K562 (cell line): ENCODE measurements around the gene ABCD3. TPM values are rescaled to one million over a fixed set of nuclear protein-coding genes. Genes with fewer than 3 reads are reported as not detected.

Experiments used
- ATAC-seq: fragments of 200-7000 bp; cut with Tn5 transposase; 3 replicates; pipeline ENCODE4 v1.9.1; 2020; ENCODE audit warnings: moderate library complexity
- BruUV-seq: library from RNA; stranded (reverse); fragments of 400-500 nt; replicated peaks from 2 replicates; lab custom pipeline; 2021; lab: Mats Ljungman, UMichigan
- CTCF ChIA-PET: fragments of 300-600 bp; formaldehyde crosslinking; extraction: SDS; loops from one replicate; lab custom pipeline; 2021; ENCODE audit warnings: low intra/inter-chr PET ratio; lab: Yijun Ruan, JAX
- POLR2A ChIA-PET: fragments of 300-600, 350-650 bp; sonication (Branson Sonifier 250); formaldehyde crosslinking; extraction: SDS; loops from one replicate; lab custom pipeline; 2021; ENCODE audit warnings: antibody characterized with exemption, inconsistent platforms; lab: Yijun Ruan, JAX
- DNase-seq, 4 experiments: peaks; one replicate each; pipeline versions ENCODE4 v3.0.0 to v3.0.0-alpha.2; 2011 to 2018; ENCODE audit warnings: low spot score in 3 of 4, mixed read lengths in 3 of 4; ENCODE audit errors: extremely low read depth in 1 of 4
- FAIRE-seq: peaks from 2 replicates; lab custom pipeline; 2011; peaks lifted over from hg19 to GRCh38; lab: Jason Lieb, UNC
- H2AFZ ChIP-seq: 2 replicates; pipeline ENCODE4 v1.6.0; 2011; ENCODE audit warnings: low read depth, low read length, control low read depth, inconsistent platforms
- H3K27ac ChIP-seq: fragments of 200-600 bp; 3 replicates; pipeline ENCODE4 v1.8.0; 2011; ENCODE audit warnings: low read depth, mild to moderate bottlenecking, control low read depth, inconsistent platforms, low read length, moderate library complexity, mixed read lengths; ENCODE audit errors: extremely low read depth
- H3K27me3 ChIP-seq, 2 experiments: fragments of 300-600 bp in 1 of 2; 2 replicates in 1 of 2; 3 replicates in 1 of 2; pipeline versions ENCODE4 v1.6.0 to v1.8.0; 2011; ENCODE audit warnings: inconsistent platforms in 2 of 2, low read length in 2 of 2, mild to moderate bottlenecking in 1 of 2, mixed read lengths in 1 of 2, moderate library complexity in 1 of 2; ENCODE audit not compliant: control insufficient read depth in 2 of 2, insufficient read depth in 2 of 2
- H3K36me3 ChIP-seq: fragments of 300-600 bp; 3 replicates; pipeline ENCODE4 v1.8.0; 2011; ENCODE audit warnings: mild to moderate bottlenecking, low read length, inconsistent platforms; ENCODE audit not compliant: control insufficient read depth, insufficient read depth
- H3K4me1 ChIP-seq, 2 experiments: fragments of 200-600 bp in 1 of 2; replicated peaks in 1 of 2; 2 replicates in 1 of 2; 3 replicates in 1 of 2; pipeline versions ENCODE4 v1.5.1 to v1.8.0; 2011; ENCODE audit warnings: inconsistent platforms in 2 of 2, low read length in 2 of 2, mild to moderate bottlenecking in 1 of 2, mixed read lengths in 1 of 2, moderate library complexity in 1 of 2; ENCODE audit not compliant: control insufficient read depth in 2 of 2, insufficient read depth in 2 of 2
- H3K4me2 ChIP-seq: 2 replicates; pipeline ENCODE4 v1.6.1; 2011; ENCODE audit warnings: low read length, control low read depth, inconsistent platforms, mixed read lengths; ENCODE audit not compliant: insufficient read depth
- H3K4me3 ChIP-seq: fragments of 200-600 bp; sonication (generic), shearing (Covaris generic); 2 replicates; pipeline ENCODE4 v1.5.1; 2016; ENCODE audit warnings: control low read depth, inconsistent platforms
- H3K79me2 ChIP-seq: fragments of 200-600 bp; 3 replicates; pipeline ENCODE4 v1.8.0; 2011; ENCODE audit warnings: low read length, inconsistent platforms; ENCODE audit not compliant: control insufficient read depth, insufficient read depth
- H3K9ac ChIP-seq, 2 experiments: 2 replicates each; pipeline versions ENCODE4 v1.6.0 to v1.6.1; 2011; ENCODE audit warnings: low read depth in 2 of 2, low read length in 2 of 2, control low read depth in 1 of 2, inconsistent platforms in 1 of 2, mild to moderate bottlenecking in 1 of 2, mixed read lengths in 1 of 2; ENCODE audit not compliant: insufficient read depth in 1 of 2
- H3K9me1 ChIP-seq: one replicate; pipeline ENCODE4 v1.6.0; 2011; ENCODE audit warnings: inconsistent platforms, mild to moderate bottlenecking, low read length, moderate library complexity; ENCODE audit not compliant: control insufficient read depth, insufficient read depth
- H3K9me3 ChIP-seq: replicated peaks from 2 replicates; pipeline ENCODE4 v1.5.1; 2011; ENCODE audit warnings: low read depth, low read length, inconsistent platforms; ENCODE audit not compliant: control insufficient read depth, insufficient read depth
- H4K20me1 ChIP-seq: replicated peaks from 2 replicates; pipeline ENCODE4 v1.6.1; 2011; ENCODE audit warnings: low read length, inconsistent platforms, mixed read lengths; ENCODE audit not compliant: control insufficient read depth, insufficient read depth
- ETV1 ChIP-seq: fragments of 450-650 bp; conservative IDR thresholded peaks from 2 replicates; pipeline ENCODE4 v1.6.1; 2016; ENCODE audit warnings: missing genetic modification characterization, control low read depth, low read depth, missing compliant biosample characterization
- HNRNPL ChIP-seq: fragments of 200-400 bp; formaldehyde crosslinking; IDR thresholded peaks from 2 replicates; pipeline ENCODE4 v1.6.1; 2017; ENCODE audit warnings: low read depth, mild to moderate bottlenecking, low read length
- MTA2 ChIP-seq: fragments of 450-650 bp; IDR thresholded peaks from 2 replicates; pipeline ENCODE4 v1.6.1; 2016; ENCODE audit warnings: low read depth
- NFIX ChIP-seq: fragments of 250-450 bp; sonication (Bioruptor Pico); IDR thresholded peaks from 2 replicates; pipeline ENCODE4 v1.4.0; 2020; ENCODE audit warnings: low read depth, mild to moderate bottlenecking, moderate library complexity
- PHB ChIP-seq: fragments of 250-450 bp; sonication (Bioruptor Pico); IDR thresholded peaks from 2 replicates; pipeline ENCODE4 v1.5.0; 2021
- RBM25 ChIP-seq: fragments of 200-400 bp; formaldehyde crosslinking; IDR thresholded peaks from 2 replicates; pipeline ENCODE4 v1.6.1; 2018; ENCODE audit warnings: low read length, low read depth, moderate library complexity; ENCODE audit not compliant: severe bottlenecking
- RFX1 ChIP-seq: fragments of 450-650 bp; IDR thresholded peaks from 2 replicates; pipeline ENCODE4 v1.6.1; 2016; ENCODE audit warnings: mild to moderate bottlenecking, moderate library complexity
- SREBF2 ChIP-seq: sonication (generic); formaldehyde crosslinking; IDR thresholded peaks from 2 replicates; pipeline ENCODE4 v1.4.0; 2020; ENCODE audit warnings: mild to moderate bottlenecking, missing genetic modification reagents
- SRSF7 ChIP-seq: fragments of 200-400 bp; formaldehyde crosslinking; optimal IDR thresholded peaks from 2 replicates; pipeline ENCODE3; 2017; ENCODE audit warnings: mild to moderate bottlenecking, low read depth, low read length
- TCF15 ChIP-seq: fragments of 250-450 bp; sonication (Bioruptor Pico); IDR thresholded peaks from 2 replicates; pipeline ENCODE4 v1.8.0; 2022; ENCODE audit warnings: moderate library complexity, mild to moderate bottlenecking, inconsistent platforms
- ZNF449 ChIP-seq: fragments of 250-450 bp; sonication (Bioruptor Pico); IDR thresholded peaks from 2 replicates; pipeline ENCODE4 v1.8.0; 2022; ENCODE audit warnings: moderate library complexity, mild to moderate bottlenecking, inconsistent platforms
- WGBS: fragments of 100-300 bp; shearing (Covaris generic); methylation state at CpG from one replicate; pipeline ENCODE4 v1.1.6; 2016; ENCODE audit warnings: low coverage, mixed read lengths; ENCODE audit not compliant: insufficient coverage; ENCODE audit errors: missing lambda C conversion rate; 5-methylcytosine and 5-hydroxymethylcytosine counted together
- in situ Hi-C: fragments of 300-500 bp; cut with MboI; formaldehyde crosslinking; loops from 4 replicates; pipeline ENCODE4 v1.15.0; 2018; ENCODE audit warnings: inconsistent platforms, mixed read lengths
- intact Hi-C: fragments of 100-400 bp; cut with micrococcal nuclease; formaldehyde crosslinking; loops from 2 replicates; pipeline ENCODE4 v1.14.2; 2022
- polyA plus RNA-seq, 8 experiments: library from polyadenylated mRNA; depleted of rRNA in 4 of 8; stranded (reverse) in 5 of 8; unstranded in 3 of 8; fragments of >200 nt; fragmentation: Nextera tagmentation in 2 of 8; fragmentation: Illumina TruSeq in 1 of 8; extraction: Ambion mirVana in 2 of 8; extraction: Trizol in 1 of 8; gene quantifications; 2 replicates each; pipeline versions ENCODE4 v1.2.1 to v1.2.3, GENCODE V29; 2011 to 2014; ENCODE audit warnings: inconsistent platforms in 1 of 8, missing spikeins in 1 of 8
- total RNA-seq, 7 experiments: library from RNA; depleted of rRNA in 6 of 7; stranded (reverse); fragments of >200 nt in 6 of 7; fragmentation: Illumina TruSeq in 2 of 7; extraction: Trizol in 2 of 7; gene quantifications; 2 replicates each; pipeline versions ENCODE4 v1.2.1 to v1.2.3, GENCODE V29; 2011 to 2021; ENCODE audit warnings: low replicate concordance in 1 of 7
- TF ChIP-seq, protein P1 (sequence below): sonication (generic); formaldehyde crosslinking; IDR thresholded peaks from 2 replicates; pipeline ENCODE4 v1.8.1; 2023; ENCODE audit warnings: mild to moderate bottlenecking, missing genetic modification reagents
- TF ChIP-seq, protein P2 (sequence below): fragments of 250-450 bp; sonication (Bioruptor Pico); IDR thresholded peaks from 2 replicates; pipeline ENCODE4 v1.8.0; 2022; ENCODE audit warnings: inconsistent platforms
- TF ChIP-seq, protein P3 (sequence below): sonication (generic); formaldehyde crosslinking; IDR thresholded peaks from 2 replicates; pipeline ENCODE4 v1.8.0; 2022; ENCODE audit warnings: mild to moderate bottlenecking, missing genetic modification reagents

ABCD3 gene
- total and polyA plus RNA-seq, 9 of the 15 experiments (the other 6 are each of a cell fraction or from before 2014, with no cell fraction given): 11.0 to 30.7 (median 15.5) TPM

DNA sequence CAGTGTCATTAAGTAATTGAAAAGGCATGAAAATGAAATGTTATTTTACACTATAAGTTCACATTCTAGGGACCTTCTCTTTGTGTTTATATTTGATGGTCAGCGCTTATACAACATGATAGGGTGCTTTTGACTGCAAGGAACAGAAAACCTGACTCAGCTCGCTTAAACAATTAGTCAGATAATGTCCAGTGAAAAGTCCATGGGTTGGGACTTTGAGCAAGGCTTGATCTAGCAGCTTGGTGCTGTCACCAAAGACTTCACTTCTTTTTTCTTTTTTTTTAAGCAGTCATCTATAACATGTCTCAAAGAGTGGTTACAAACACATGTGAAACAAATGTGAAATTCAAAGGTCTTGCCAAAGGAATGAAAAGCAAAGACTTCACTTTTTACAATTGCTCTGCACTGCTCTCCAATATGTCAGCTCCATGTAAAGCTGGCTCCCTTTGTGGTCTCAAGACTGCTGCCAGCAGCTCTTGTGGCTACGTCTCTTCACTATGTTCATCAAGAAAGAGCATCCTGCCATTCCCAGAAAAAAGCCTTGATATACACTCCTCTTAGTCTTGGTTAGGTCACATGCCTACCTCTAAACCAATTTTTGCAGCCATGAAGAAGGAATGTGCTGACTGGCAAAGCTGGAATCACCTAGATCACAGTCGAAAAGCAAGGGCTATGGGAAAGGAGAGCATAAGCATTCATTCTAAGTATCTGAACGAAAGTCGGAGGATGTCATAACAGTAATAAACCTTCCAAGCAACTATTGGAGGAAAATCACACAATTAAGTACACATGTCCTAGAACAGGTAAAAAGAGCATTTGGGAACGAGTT is 108.2 kb downstream of the ABCD3 start:
- in situ Hi-C loops (no loop called here), intact Hi-C loops (no loop called here)
- no peak for DNase-seq
- Histone ChIP-seq H3K27ac (no peak overlapping the region), H3K79me2 (no peaks in the 10 kb centered on the region), H3K9me3 (no peaks in the 10 kb centered on the region), H4K20me1 (no peaks in the 10 kb centered on the region), H3K9ac (no peak overlapping the region), H3K27me3 (peaks cover under 1 to 2% of the 10 kb centered on the region in 2 experiments; a peak in 1 of 5 replicates), H2AFZ (no peak overlapping the region), H3K36me3 (no peaks in the 10 kb centered on the region), H3K4me1 (no peaks in the 10 kb centered on the region), H3K4me2 (no peak overlapping the region), H3K4me3 (no peak overlapping the region), H3K9me1 (no peaks in the 10 kb centered on the region)
- ChIA-PET POLR2A (interaction anchor here (1.2 to 1.3 kb wide), 2 partner anchors 10 to 14 kb away, joined by 3 read pairs; no protein-coding TSS in a partner anchor), CTCF (no interaction called here)
- 0% methylated on average over 7 of the region's 7 CpGs for WGBS
- BruUV-seq: no TSS peak
- ATAC-seq: no peak
- no peak for TF ChIP-seq MTA2
- no peak for TF ChIP-seq HNRNPL
- no peak for TF ChIP-seq SRSF7
- TF ChIP-seq, protein P1, sequence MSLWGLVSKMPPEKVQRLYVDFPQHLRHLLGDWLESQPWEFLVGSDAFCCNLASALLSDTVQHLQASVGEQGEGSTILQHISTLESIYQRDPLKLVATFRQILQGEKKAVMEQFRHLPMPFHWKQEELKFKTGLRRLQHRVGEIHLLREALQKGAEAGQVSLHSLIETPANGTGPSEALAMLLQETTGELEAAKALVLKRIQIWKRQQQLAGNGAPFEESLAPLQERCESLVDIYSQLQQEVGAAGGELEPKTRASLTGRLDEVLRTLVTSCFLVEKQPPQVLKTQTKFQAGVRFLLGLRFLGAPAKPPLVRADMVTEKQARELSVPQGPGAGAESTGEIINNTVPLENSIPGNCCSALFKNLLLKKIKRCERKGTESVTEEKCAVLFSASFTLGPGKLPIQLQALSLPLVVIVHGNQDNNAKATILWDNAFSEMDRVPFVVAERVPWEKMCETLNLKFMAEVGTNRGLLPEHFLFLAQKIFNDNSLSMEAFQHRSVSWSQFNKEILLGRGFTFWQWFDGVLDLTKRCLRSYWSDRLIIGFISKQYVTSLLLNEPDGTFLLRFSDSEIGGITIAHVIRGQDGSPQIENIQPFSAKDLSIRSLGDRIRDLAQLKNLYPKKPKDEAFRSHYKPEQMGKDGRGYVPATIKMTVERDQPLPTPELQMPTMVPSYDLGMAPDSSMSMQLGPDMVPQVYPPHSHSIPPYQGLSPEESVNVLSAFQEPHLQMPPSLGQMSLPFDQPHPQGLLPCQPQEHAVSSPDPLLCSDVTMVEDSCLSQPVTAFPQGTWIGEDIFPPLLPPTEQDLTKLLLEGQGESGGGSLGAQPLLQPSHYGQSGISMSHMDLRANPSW (CRISPR knock-in tag): no peak
- no peak for TF ChIP-seq NFIX (CRISPR knock-in tag)
- TF ChIP-seq, protein P2, sequence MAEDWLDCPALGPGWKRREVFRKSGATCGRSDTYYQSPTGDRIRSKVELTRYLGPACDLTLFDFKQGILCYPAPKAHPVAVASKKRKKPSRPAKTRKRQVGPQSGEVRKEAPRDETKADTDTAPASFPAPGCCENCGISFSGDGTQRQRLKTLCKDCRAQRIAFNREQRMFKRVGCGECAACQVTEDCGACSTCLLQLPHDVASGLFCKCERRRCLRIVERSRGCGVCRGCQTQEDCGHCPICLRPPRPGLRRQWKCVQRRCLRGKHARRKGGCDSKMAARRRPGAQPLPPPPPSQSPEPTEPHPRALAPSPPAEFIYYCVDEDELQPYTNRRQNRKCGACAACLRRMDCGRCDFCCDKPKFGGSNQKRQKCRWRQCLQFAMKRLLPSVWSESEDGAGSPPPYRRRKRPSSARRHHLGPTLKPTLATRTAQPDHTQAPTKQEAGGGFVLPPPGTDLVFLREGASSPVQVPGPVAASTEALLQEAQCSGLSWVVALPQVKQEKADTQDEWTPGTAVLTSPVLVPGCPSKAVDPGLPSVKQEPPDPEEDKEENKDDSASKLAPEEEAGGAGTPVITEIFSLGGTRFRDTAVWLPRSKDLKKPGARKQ: no peak
- no peak for TF ChIP-seq RFX1
- TF ChIP-seq, protein P3, sequence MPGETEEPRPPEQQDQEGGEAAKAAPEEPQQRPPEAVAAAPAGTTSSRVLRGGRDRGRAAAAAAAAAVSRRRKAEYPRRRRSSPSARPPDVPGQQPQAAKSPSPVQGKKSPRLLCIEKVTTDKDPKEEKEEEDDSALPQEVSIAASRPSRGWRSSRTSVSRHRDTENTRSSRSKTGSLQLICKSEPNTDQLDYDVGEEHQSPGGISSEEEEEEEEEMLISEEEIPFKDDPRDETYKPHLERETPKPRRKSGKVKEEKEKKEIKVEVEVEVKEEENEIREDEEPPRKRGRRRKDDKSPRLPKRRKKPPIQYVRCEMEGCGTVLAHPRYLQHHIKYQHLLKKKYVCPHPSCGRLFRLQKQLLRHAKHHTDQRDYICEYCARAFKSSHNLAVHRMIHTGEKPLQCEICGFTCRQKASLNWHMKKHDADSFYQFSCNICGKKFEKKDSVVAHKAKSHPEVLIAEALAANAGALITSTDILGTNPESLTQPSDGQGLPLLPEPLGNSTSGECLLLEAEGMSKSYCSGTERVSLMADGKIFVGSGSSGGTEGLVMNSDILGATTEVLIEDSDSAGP (CRISPR knock-in tag): no peak
- TF ChIP-seq SREBF2 (CRISPR knock-in tag): no peak
- TF ChIP-seq ETV1: no peak
- no peak for TF ChIP-seq TCF15 (CRISPR knock-in tag)
- no peak for TF ChIP-seq ZNF449 (CRISPR knock-in tag)
- no peak for TF ChIP-seq PHB (CRISPR knock-in tag)
- TF ChIP-seq RBM25: no peak
- FAIRE-seq: no peak
